IPS DF 19.7 (cell line): ENCODE measurements around the gene ADGRL3.
A peak's percentile ranks its signal among the peaks of the same experiment; 100 is the strongest.

ENCODE experiments used
- DNase-seq: peaks from one replicate; pipeline ENCODE4 v3.0.0-alpha.2; 2013; ENCODE audit warnings: low read depth, low spot score

ADGRL3 gene

GRCh38 chr4:61277785-61278760 is 77.9 kb downstream of the ADGRL3 start:
- no peak for DNase-seq

DNA sequence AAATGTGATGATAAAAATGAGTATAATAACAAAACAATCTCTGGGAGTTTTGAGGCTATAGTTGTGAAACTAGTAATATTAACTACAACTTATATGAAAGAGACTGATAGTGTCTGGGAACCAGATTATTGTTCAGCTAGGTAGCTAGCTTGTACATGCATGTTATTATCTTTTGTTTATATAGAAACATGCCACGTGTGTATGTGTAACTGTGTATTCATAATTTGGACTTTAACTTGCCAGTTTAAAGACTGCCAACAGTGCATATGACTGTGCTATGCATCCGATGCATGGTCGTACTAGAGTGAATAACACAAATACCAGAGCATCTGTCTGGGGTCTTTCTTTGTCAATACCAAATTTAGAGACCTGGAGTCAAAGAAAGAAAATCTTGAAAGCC is 92.2 kb downstream of the ADGRL3 start:
- no peak for DNase-seq

GRCh38 chr4:61293707-61294400 is 93.7 kb downstream of the ADGRL3 start:
- DNase-seq: no peak

GRCh38 chr4:61294936-61295335 is 94.8 kb downstream of the ADGRL3 start:
- DNase-seq: no peak

DNA sequence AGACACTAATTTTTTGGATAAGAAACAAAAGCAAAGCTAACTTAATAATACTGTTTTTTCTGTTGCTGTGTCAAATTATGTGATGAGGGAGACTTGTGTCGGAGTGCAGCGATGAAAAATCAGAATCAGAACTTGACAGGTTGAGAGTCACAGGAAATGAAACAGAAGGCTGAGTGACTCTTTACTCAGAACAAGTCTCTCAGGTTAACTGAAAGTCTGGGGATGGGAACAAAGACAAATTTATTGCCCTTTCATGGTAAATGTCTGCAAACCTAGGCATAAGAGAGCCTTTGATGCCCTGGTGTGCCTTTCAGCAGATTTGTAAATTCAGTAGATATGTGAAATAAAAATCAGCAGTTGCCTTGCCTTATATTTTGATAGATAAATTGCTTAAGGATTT is 96.0 kb downstream of the ADGRL3 start:
- DNase-seq: no peak

DNA sequence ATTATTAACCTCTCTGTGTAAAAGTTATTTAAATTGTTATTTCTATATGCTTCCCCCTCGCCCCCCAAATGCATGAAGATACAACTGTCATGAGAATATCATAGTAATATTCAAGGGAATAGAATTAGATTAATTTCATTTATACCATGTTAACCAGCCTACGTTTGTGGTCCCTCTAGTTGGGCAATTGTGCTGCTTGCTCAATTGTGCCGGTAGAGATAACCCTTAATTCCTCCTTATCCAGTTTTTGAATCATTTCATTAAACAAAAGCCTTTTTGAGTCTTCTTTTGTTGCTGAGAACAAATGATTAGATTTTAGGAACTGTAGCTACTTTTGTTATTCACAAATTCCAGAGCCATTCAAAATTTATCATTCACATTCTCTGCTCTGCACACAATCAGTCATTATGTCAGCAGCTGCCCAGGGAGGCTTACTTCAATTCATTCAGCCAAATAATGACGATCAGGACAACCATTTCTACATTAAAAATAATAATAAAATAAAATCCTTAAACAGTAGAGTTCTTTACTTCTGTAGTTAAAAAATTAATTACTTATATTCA is 98.1 kb downstream of the ADGRL3 start:
- no peak for DNase-seq

- no peak for DNase-seq
Measured at GRCh38 chr4:61299316-61299715, 99.2 kb downstream of the ADGRL3 start.

- DNase-seq: no peak
Measured at GRCh38 chr4:61300266-61300844, 100.2 kb downstream of the ADGRL3 start.

- DNase-seq: no peak
Measured at GRCh38 chr4:61301271-61301670, 101.1 kb downstream of the ADGRL3 start.

DNA sequence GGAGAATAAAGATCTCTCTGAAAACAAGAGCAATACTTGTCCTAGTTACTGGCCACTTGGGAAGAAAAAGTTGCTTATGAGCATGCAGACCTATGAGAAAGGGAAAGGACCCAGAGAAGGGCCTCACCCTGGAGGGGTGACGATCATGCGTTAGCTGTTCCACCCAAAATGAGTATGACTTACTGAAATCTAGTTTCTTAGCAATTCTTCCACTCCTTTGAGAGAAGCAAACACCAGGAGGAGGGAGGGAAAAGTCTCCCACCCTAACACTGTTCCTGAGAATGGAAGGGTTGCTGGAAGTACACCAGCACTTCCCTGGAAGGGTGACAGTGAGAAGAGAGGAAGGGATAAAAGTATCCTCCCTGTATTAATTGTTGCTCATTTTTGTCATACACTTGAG is 107.9 kb downstream of the ADGRL3 start:
- DNase-seq: no peak

GRCh38 chr4:61309616-61310015 is 109.5 kb downstream of the ADGRL3 start:
- DNase-seq: no peak

GRCh38 chr4:61312526-61312925 is 112.4 kb downstream of the ADGRL3 start:
- no peak for DNase-seq

DNA sequence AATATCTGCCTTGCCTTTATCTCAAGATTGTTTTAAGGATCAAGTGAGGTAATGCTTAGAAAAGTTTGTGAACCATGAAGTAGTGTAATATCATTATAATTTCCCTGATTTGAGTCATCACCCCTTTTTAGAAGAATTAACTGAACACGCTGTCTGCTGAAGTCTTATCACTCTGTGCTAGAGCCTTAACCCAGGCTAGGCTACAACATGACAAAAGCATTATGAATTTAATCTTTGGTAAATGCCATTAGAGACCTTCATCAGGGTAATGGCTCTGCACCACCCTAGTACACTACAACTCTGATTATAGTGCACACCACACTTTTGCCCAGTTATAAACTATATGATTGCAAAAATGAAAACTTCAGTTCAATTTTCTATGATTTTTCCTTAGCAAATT is 118.3 kb downstream of the ADGRL3 start:
- DNase-seq: no peak

GRCh38 chr4:61319156-61319555 is 119.0 kb downstream of the ADGRL3 start:
- no peak for DNase-seq

DNA sequence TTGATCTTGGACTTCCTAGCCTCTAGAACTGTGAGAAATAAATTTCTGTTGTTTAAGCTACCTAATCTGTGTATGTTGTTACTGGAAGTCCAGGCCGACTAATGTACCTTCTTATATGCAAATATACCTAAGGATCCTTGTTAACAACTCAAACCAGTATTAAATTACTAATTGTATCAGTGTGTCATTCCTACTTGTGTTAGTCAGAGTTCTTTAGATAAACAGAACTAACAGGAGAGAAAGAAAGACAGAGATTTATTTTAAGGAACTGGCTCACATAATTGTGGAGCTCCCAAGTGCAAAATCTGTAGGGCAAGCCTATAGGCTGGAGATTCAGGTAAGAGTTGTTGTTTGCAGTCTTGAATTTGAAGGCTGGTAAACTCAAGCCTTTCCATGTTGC is 120.0 kb downstream of the ADGRL3 start:
- DNase-seq: no peak

DNA sequence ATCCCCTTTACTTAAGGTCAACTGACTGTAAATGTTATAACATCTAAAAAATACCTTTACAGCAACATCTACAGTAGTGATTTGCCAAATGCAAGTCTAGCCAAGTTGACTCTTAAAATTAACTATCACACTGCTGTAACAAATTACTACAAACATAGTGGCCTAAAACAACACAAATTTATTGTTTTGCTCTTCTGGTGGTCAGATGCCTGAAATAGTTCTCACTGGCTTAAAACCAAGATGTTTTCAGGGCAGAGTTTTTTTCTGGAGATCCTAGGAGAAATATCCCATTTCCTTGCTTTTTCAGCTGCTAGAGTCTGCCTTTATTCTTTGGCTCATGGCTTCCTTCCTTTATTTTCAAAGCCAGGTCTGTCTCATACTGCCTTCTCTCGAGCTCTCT is 120.5 kb downstream of the ADGRL3 start:
- DNase-seq: no peak

GRCh38 chr4:61332693-61333092 is 132.6 kb downstream of the ADGRL3 start:
- no peak for DNase-seq

- DNase-seq: no peak
Measured at GRCh38 chr4:61333490-61333889, 133.4 kb downstream of the ADGRL3 start.

DNA sequence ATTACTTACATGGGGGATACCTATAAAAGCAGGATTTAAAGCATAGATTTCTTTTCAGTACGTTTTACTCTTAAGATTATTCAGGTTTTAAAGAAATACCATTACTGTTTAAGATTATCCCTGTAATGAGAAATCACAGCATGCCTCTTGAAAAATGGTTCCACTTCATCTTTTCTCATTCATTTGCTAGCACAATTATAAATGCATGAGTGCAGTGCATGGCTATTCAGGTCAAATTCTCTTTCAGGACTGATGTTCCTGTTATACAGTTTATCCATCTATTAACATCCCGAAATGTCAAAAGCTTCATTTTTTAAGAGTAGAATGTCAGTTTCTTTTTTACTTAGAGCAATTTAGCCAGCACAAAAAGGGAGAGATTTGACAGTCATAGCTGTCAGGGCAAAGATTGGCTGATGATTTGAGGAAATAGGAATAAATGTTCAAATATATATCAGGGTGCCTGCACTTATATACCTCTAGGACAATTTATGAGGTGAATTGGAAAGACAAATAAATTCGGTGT is 135.2 kb downstream of the ADGRL3 start:
- DNase-seq: no peak

- DNase-seq: no peak
Measured at GRCh38 chr4:61336488-61336887, 136.4 kb downstream of the ADGRL3 start.

DNA sequence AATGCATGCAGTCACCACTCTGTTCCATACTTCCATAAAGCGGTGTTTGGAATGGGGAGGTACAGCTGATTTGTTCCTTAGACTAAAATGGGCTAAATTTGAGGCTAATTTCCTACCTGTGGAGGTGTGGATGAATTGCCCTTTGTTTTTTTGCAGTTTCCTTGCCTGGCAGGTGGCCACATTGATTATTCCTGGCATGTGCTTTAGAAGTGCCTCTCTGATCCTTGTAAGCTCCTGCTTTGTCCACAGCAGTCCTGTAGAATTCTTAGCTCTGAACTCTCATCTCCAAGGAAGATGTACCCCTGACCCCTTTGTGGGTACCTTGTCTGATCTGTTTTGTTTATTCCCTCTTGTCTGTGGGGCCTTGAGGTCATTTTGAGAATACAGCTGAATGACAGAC is 136.8 kb downstream of the ADGRL3 start:
- peak; percentile 30 for DNase-seq

GRCh38 chr4:61342061-61342460 is 141.9 kb downstream of the ADGRL3 start:
- no peak for DNase-seq
